A549 (cell line): ENCODE results near the gene RNF8. TPM values are rescaled to one million over a fixed set of nuclear protein-coding genes. Genes with fewer than 3 reads are reported as not detected.

Source experiments
- ATAC-seq, 2 experiments: fragments of 200-7000 bp in 1 of 2; fragments of >200 bp in 1 of 2; cut with Nextera tagmentation in 1 of 2; cut with Tn5 transposase in 1 of 2; 3 replicates each; pipeline versions ENCODE4 v1.8.0 to v1.9.1; 2018 to 2020; ENCODE audit warnings: mild to moderate bottlenecking in 1 of 2, moderate library complexity in 1 of 2
- CTCF ChIA-PET: fragments of 300-600 bp; sonication (Branson Sonifier 250); formaldehyde crosslinking; extraction: SDS; loops from one replicate; lab custom pipeline; 2021; ENCODE audit warnings: antibody characterized with exemption, inconsistent platforms; lab: Yijun Ruan, JAX
- POLR2A ChIA-PET: fragments of 350-600 bp; formaldehyde crosslinking; extraction: SDS; loops from one replicate; lab custom pipeline; 2021; ENCODE audit warnings: antibody characterized with exemption, inconsistent platforms; lab: Yijun Ruan, JAX
- DNase-seq, 2 experiments: peaks; one replicate each; pipeline versions ENCODE4 v3.0.0 to v3.0.0-alpha.2; 2011 to 2016; ENCODE audit warnings: low read depth in 1 of 2, low spot score in 1 of 2
- FAIRE-seq: peaks from 2 replicates; lab custom pipeline; 2011; peaks lifted over from hg19 to GRCh38; lab: Jason Lieb, UNC
- H3K27ac ChIP-seq, 2 experiments: fragments of >200 bp; sonication (Bioruptor Twin); formaldehyde crosslinking; 3 replicates each; pipeline ENCODE4 v1.5.1; 2016 to 2017
- H3K4me1 ChIP-seq: fragments of >200 bp; sonication (Bioruptor Twin); formaldehyde crosslinking; 3 replicates; pipeline ENCODE4 v1.6.1; 2016
- H3K4me2 ChIP-seq: fragments of >200 bp; sonication (Bioruptor Twin); formaldehyde crosslinking; 3 replicates; pipeline ENCODE4 v1.6.1; 2016
- H3K4me3 ChIP-seq: fragments of >200 bp; sonication (Bioruptor Twin); formaldehyde crosslinking; 3 replicates; pipeline ENCODE4 v1.5.1; 2016
- H3K9me3 ChIP-seq: fragments of >200 bp; sonication (Bioruptor Twin); formaldehyde crosslinking; 3 replicates; pipeline ENCODE4 v1.6.1; 2016
- CBX8 ChIP-seq: fragments of 200-600 bp; sonication (generic); IDR thresholded peaks from 2 replicates; pipeline ENCODE4 v1.6.1; 2016
- CEBPB ChIP-seq, 2 experiments: fragments of >200 bp in 1 of 2; sonication (Bioruptor Twin) in 1 of 2; formaldehyde crosslinking in 1 of 2; IDR thresholded peaks; 2 replicates each; pipeline ENCODE4 v1.6.1; 2012 to 2016
- CHD2 ChIP-seq: fragments of 150-350 bp; IDR thresholded peaks from 2 replicates; pipeline ENCODE4 v1.6.1; 2014; ENCODE audit warnings: low read length; ENCODE audit not compliant: partially characterized antibody
- EHMT2 ChIP-seq: fragments of 200-600 bp; sonication (generic); IDR thresholded peaks from 2 replicates; pipeline ENCODE4 v1.6.1; 2016; ENCODE audit warnings: antibody characterized with exemption, low read depth, mild to moderate bottlenecking, moderate library complexity
- ESRRA ChIP-seq: fragments of 150-350 bp; IDR thresholded peaks from 2 replicates; pipeline ENCODE4 v1.6.1; 2014; ENCODE audit warnings: mild to moderate bottlenecking, low read length, borderline replicate concordance
- GATA3 ChIP-seq: IDR thresholded peaks from 2 replicates; pipeline ENCODE4 v1.6.1; 2012; ENCODE audit warnings: borderline replicate concordance
- HOXB5 ChIP-seq: fragments of 250-450 bp; sonication (Bioruptor Pico); IDR thresholded peaks from 2 replicates; pipeline ENCODE4 v1.5.0; 2020; ENCODE audit warnings: mild to moderate bottlenecking, moderate library complexity
- MYC ChIP-seq: IDR thresholded peaks from 2 replicates; pipeline ENCODE4 v1.6.1; 2012; ENCODE audit warnings: mild to moderate bottlenecking, inconsistent platforms, low read length, improper control_type of control experiment, borderline replicate concordance
- NPAS2 ChIP-seq: fragments of 250-450 bp; sonication (Bioruptor Pico); IDR thresholded peaks from 2 replicates; pipeline ENCODE4 v1.8.0; 2022; ENCODE audit warnings: mild to moderate bottlenecking, moderate library complexity, borderline replicate concordance
- POLR2A ChIP-seq: IDR thresholded peaks from 2 replicates; pipeline ENCODE4 v1.6.1; 2012; ENCODE audit warnings: mild to moderate bottlenecking, low read length
- RCOR1 ChIP-seq: fragments of 150-350 bp; IDR thresholded peaks from 2 replicates; pipeline ENCODE4 v1.6.1; 2014; ENCODE audit warnings: antibody characterized with exemption, low read length, low read depth
- RFX5 ChIP-seq: fragments of 450-650 bp; IDR thresholded peaks from 2 replicates; pipeline ENCODE4 v1.7.1; 2014; ENCODE audit warnings: antibody characterized with exemption, mild to moderate bottlenecking, moderate library complexity
- RNF2 ChIP-seq: fragments of 200-600 bp; sonication (generic); IDR thresholded peaks from 2 replicates; pipeline ENCODE4 v1.6.1; 2016; ENCODE audit warnings: low read depth, mild to moderate bottlenecking, antibody characterized with exemption, moderate library complexity, borderline replicate concordance
- SREBF2 ChIP-seq: fragments of 450-650 bp; IDR thresholded peaks from 2 replicates; pipeline ENCODE4 v1.6.1; 2014; ENCODE audit warnings: mild to moderate bottlenecking, moderate library complexity
- TFCP2L1 ChIP-seq: fragments of 250-450 bp; sonication (Bioruptor Pico); IDR thresholded peaks from 2 replicates; pipeline ENCODE4 v1.5.0; 2021; ENCODE audit warnings: mild to moderate bottlenecking
- ZC3H11A ChIP-seq: fragments of 450-650 bp; IDR thresholded peaks from 2 replicates; pipeline ENCODE4 v1.6.1; 2014; ENCODE audit warnings: antibody characterized with exemption, mild to moderate bottlenecking
- ZNF302 ChIP-seq: fragments of 250-450 bp; sonication (Bioruptor Pico); IDR thresholded peaks from 2 replicates; pipeline ENCODE4 v1.9.0; 2021; ENCODE audit warnings: inconsistent platforms, mild to moderate bottlenecking, moderate library complexity
- WGBS: methylation state at CpG from one replicate; pipeline ENCODE4 v1.1.6; 2017; ENCODE audit errors: missing lambda C conversion rate; 5-methylcytosine and 5-hydroxymethylcytosine counted together
- polyA plus RNA-seq, 4 experiments: library from polyadenylated mRNA; depleted of rRNA in 3 of 4; stranded (reverse); fragments of >200 nt; fragmentation: RNase III in 1 of 4; extraction: RNeasy Plus Mini Kit Qiagen cat#74134 plus additional on column Dnase treatment in 1 of 4; gene quantifications; 2 replicates in 3 of 4; 3 replicates in 1 of 4; pipeline ENCODE4 v1.2.3, GENCODE V29; 2011 to 2017
- TF ChIP-seq, protein P1 (sequence below): fragments of >200 bp; sonication (Bioruptor Twin); formaldehyde crosslinking; IDR thresholded peaks from 3 replicates; pipeline ENCODE4 v1.5.1; 2016
- TF ChIP-seq, protein P2 (sequence below): fragments of >200 bp; sonication (Bioruptor Twin); formaldehyde crosslinking; IDR thresholded peaks from 2 replicates; pipeline ENCODE4 v1.6.1; 2016
- TF ChIP-seq, protein P3 (sequence below): fragments of 450-650 bp; IDR thresholded peaks from 2 replicates; pipeline ENCODE4 v1.6.1; 2014; ENCODE audit warnings: antibody characterized with exemption
- TF ChIP-seq, protein P4 (sequence below): fragments of >200 bp; sonication (Bioruptor Twin); formaldehyde crosslinking; IDR thresholded peaks from 3 replicates; pipeline ENCODE4 v1.6.1; 2016

RNF8 gene
- polyA plus RNA-seq, 2 of the 4 experiments (the other 2 are of a cell fraction): 21.4 to 22.0 TPM

DNA sequence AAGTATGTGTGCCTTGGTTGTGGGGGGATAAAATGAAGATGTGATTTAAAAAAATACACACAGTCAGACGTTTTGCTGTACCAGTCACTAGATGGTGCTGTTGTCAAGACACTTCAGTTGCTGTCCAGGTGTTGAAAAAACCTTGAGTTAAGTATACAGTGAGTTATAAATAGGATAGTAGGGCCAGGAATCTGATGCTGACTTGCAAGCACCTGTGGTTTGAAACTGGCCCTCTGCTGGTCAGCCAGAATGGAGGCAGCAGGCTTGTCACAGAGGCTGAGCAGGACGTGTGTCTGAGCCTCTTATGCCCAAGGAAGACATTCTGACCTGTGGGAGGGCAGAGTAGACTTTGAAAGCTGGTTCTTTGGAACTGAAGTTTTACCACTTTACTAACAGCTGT, 27.8 kb downstream of the RNF8 start (continued):
- TF ChIP-seq, protein P1, sequence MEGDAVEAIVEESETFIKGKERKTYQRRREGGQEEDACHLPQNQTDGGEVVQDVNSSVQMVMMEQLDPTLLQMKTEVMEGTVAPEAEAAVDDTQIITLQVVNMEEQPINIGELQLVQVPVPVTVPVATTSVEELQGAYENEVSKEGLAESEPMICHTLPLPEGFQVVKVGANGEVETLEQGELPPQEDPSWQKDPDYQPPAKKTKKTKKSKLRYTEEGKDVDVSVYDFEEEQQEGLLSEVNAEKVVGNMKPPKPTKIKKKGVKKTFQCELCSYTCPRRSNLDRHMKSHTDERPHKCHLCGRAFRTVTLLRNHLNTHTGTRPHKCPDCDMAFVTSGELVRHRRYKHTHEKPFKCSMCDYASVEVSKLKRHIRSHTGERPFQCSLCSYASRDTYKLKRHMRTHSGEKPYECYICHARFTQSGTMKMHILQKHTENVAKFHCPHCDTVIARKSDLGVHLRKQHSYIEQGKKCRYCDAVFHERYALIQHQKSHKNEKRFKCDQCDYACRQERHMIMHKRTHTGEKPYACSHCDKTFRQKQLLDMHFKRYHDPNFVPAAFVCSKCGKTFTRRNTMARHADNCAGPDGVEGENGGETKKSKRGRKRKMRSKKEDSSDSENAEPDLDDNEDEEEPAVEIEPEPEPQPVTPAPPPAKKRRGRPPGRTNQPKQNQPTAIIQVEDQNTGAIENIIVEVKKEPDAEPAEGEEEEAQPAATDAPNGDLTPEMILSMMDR: peak; percentile 50
- TF ChIP-seq MYC: no peak
- TF ChIP-seq POLR2A: no peak
- TF ChIP-seq, protein P2, sequence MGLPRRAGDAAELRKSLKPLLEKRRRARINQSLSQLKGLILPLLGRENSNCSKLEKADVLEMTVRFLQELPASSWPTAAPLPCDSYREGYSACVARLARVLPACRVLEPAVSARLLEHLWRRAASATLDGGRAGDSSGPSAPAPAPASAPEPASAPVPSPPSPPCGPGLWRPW: no peak
- no peak for TF ChIP-seq GATA3
- TF ChIP-seq, protein P3, sequence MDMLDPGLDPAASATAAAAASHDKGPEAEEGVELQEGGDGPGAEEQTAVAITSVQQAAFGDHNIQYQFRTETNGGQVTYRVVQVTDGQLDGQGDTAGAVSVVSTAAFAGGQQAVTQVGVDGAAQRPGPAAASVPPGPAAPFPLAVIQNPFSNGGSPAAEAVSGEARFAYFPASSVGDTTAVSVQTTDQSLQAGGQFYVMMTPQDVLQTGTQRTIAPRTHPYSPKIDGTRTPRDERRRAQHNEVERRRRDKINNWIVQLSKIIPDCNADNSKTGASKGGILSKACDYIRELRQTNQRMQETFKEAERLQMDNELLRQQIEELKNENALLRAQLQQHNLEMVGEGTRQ: no peak
- no peak for TF ChIP-seq EHMT2
- TF ChIP-seq CBX8: no peak

DNA sequence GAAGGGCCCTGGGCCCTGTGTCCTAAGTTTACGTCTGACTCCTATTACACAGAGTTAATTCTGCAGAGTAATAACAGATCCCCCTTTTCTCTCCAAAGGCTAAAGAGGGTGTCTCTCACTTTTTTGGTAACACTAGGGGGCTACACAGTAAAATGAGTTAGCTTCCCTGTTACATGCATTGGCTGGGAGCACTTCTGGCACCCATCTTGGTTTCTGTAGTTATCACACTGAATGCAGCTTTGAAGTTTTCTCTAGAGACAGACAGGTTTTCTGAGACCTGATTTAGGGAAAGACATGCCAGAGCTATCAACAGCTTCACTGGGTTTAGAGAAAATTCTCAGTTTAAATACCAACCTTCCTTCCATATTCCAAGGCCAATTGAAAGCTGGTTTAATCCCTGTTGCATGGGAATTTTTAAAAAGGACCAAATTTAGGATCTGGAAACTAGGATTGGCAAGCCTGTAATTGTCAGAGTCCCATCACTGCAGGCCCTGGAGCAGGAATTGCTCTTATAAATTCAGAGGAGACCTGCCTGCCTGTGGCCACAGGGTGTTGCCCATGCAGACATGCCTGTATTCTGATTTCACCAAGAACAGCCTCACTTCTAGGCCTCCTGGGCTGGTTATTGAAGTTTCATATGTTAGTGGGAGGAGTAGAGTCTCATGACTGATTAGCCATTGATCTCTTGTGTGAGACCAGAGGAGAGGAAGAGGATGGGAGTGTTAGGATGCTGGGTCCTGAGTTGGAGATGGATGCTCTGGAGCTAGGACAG, 29.4 kb downstream of the RNF8 start:
- CTCF ChIA-PET: interaction anchor here (0.8 kb wide), 1 partner anchor 11 kb away, joined by 3 read pairs; no protein-coding TSS in a partner anchor
- POLR2A ChIA-PET: interaction anchor here (0.7 kb wide), 1 partner anchor 12 kb away, joined by 3 read pairs; no protein-coding TSS in a partner anchor
- ATAC-seq (peak in 1 of 2 experiments; percentile 29; a peak in 1 of 6 replicates), DNase-seq (no peak), FAIRE-seq (no peak)
- H3K4me3 ChIP-seq: no peak overlapping the region
- no peaks in the 10 kb centered on the region for H3K4me1 ChIP-seq
- 89% methylated on average over 1 of the region's 1 CpG for WGBS
- no peak overlapping the region for H3K27ac ChIP-seq
- H3K9me3 ChIP-seq: no peaks in the 10 kb centered on the region
- no peak overlapping the region for H3K4me2 ChIP-seq
- no peak for TF ChIP-seq ZNF302 (CRISPR knock-in tag)
- TF ChIP-seq, protein P1: no peak
- TF ChIP-seq, protein P4, sequence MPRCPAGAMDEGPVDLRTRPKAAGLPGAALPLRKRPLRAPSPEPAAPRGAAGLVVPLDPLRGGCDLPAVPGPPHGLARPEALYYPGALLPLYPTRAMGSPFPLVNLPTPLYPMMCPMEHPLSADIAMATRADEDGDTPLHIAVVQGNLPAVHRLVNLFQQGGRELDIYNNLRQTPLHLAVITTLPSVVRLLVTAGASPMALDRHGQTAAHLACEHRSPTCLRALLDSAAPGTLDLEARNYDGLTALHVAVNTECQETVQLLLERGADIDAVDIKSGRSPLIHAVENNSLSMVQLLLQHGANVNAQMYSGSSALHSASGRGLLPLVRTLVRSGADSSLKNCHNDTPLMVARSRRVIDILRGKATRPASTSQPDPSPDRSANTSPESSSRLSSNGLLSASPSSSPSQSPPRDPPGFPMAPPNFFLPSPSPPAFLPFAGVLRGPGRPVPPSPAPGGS: no peak

DNA sequence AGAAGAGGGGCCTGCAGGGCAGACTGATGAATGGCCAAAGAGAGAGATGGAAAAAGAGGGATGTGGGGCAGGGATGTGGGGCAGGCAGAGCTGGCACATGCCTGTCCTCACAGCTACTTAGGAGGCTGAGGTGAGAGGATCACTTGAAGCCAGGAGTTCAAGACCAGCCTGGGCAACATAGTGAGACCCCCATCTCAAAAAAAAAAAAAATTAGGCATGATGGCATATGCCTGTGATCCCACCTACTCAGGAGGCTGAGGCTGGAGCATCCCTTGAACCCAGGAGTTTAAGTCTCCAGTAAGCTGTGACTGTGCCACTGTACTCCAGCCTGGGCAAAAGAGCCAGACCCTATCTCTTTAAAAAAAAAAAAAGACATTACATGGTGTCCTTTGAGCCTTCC, 34.8 kb downstream of the RNF8 start:
- POLR2A ChIA-PET: no interaction called here
- H3K9me3 ChIP-seq: no peaks in the 10 kb centered on the region
- H3K27ac ChIP-seq: no peak overlapping the region
- ATAC-seq (no peak), FAIRE-seq (no peak), DNase-seq (no peak)
- CTCF ChIA-PET: interaction anchor here (1.0 to 1.1 kb wide), 2 partner anchors 11 to 63 kb away, joined by 3 read pairs; no protein-coding TSS in a partner anchor
- no peak overlapping the region for H3K4me2 ChIP-seq
- TF ChIP-seq SREBF2: no peak
- TF ChIP-seq ZC3H11A: no peak
- no peak for TF ChIP-seq RCOR1
- no peak for TF ChIP-seq ESRRA
- no peak for TF ChIP-seq TFCP2L1 (CRISPR knock-in tag)
- TF ChIP-seq RFX5: no peak
- no peak for TF ChIP-seq CBX8
- TF ChIP-seq RNF2: no peak
- no peak for TF ChIP-seq CHD2
- TF ChIP-seq, protein P4: no peak
- TF ChIP-seq, protein P1: no peak
- TF ChIP-seq HOXB5 (CRISPR knock-in tag): no peak
- TF ChIP-seq NPAS2 (CRISPR knock-in tag): no peak
- no peak for TF ChIP-seq CEBPB (IDR thresholded peaks at IDR 0.05)
- H3K4me1 ChIP-seq: no peaks in the 10 kb centered on the region
- H3K4me3 ChIP-seq: no peak overlapping the region
